Stimulated activated CD4-positive, alpha-beta T cell treated with anti-CD3 and anti-CD28 coated beads, Interleukin-15, amount 100 ng/mL, for 24 hours (primary cell): ENCODE measurements around the gene RUNX1.

Experiments used
- DNase-seq: peaks from one replicate; pipeline ENCODE4 v3.0.0-alpha.2; 2020

Gene RUNX1

DNA sequence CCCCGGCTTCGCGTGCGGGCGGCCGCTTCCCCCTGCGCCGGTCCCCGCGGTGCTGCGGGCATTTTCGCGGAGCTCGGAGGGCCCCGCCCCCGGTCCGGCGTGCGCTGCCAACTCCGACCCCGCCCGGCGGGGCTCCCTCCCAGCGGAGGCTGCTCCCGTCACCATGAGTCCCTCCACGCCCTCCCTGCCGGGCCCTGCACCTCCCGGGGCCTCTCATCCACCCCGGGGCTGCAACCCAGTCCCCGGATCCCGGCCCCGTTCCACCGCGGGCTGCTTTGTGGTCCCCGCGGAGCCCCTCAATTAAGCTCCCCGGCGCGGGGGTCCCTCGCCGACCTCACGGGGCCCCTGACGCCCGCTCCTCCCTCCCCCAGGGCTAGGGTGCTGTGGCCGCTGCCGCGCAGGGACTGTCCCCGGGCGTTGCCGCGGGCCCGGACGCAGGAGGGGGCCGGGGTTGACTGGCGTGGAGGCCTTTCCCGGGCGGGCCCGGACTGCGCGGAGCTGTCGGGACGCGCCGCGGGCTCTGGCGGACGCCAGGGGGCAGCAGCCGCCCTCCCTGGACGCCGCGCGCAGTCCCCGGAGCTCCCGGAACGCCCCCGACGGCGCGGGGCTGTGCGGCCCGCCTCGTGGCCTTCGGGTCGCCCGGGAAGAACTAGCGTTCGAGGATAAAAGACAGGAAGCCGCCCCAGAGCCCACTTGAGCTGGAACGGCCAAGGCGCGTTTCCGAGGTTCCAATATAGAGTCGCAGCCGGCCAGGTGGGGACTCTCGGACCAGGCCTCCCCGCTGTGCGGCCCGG lies 159.2 kb downstream of the RUNX1 start:
- peak; percentile 87 for DNase-seq

DNA sequence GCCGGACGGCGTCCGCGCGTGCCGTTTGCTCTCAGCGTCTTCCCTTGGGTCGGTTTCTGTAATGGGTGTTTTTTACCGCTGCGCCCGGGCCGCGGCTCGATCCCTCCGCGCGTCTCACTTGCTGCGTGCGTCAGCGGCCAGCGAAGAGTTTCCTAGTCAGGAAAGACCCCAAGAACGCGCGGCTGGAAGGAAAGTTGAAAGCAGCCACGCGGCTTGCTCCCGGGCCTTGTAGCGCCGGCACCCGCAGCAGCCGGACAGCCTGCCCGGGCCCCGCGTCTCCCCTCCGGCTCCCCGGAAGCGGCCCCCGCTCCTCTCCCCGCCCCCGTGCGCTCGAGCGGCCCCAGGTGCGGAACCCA lies 159.8 kb downstream of the RUNX1 start:
- DNase-seq: peak; percentile 69

DNA sequence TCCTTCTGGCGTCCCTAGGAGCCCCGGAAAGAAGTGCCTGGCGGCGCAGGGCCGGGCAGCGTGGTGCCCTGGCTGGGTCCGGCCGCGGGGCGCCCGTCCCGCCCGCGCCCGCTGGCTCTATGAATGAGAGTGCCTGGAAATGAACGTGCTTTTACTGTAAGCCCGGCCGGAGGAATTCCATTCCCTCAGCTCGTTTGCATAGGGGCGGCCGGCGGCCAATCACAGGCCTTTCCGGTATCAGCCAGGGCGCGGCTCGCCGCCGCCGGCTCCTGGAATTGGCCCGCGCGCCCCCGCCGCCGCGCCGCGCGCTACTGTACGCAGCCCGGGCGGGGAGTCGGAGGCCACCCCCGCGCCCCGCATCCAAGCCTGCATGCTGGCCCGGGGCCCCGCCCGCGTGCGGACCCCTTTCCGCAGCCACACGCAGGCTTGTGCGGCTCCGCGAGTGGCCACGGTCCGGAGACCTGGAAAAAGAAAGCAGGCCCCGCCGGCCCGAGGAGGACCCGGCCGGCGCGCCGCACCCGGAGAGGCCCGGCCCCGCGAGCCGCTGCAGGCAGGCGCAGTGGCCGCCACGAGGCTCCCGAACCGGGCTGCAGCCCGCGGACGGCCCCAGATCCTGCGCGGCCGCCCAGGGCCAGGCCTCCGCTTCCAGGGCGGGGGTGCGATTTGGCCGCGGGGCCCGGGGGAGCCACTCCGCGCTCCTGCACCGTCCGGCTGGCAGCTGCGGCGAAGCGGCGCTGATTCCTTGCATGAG lies 160.4 kb downstream of the RUNX1 start:
- peak; percentile 92 for DNase-seq

DNA sequence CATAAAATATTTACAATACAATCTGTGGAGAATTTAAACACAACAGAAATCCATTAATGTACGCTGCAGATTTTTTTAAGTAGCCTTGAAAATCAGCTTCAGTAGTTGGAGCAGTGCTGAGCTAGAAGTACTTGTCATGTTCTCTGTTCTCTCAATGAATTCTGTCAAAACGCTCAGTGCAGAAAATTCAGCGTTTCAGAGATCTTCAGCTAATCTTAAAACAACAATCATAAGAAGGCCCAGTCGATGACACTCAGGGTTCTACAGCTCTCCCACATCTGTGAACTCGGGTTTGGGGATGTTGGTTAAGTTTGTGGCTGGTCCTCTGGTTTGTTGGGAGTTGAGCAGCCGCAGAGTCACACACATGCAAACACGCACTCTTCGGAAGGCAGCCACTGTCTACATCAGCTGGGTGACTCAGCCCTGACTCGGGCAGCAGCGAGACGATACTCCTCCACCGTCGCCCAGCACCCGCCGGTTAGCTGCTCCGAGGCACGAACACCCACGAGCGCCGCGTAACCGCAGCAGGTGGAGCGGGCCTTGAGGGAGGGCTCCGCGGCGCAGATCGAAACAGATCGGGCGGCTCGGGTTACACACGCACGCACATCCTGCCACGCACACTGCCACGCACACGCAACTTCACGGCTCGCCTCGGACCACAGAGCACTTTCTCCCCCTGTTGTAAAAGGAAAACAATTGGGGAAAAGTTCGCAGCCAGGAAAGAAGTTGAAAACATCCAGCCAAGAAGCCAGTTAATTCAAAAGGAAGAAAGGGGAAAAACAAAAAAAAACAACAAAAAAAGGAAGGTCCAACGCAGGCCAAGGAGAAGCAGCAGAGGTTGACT lies 161.2 kb downstream of the RUNX1 start:
- DNase-seq: peak; percentile 94

DNA sequence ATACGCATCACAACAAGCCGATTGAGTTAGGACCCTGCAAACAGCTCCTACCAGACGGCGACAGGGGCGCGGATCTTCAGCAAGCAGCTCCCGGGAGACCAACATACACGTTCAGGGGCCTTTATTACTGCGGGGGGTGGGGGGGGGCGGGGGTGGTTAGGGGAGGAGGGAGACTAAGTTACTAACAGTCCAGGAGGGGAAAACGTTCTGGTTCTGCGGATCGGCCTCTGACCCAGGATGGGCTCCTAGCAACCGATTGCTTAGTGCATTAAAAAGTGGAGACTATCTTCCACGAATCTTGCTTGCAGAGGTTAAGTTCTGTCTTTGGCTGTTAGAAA lies 162.0 kb downstream of the RUNX1 start:
- DNase-seq: no peak

DNA sequence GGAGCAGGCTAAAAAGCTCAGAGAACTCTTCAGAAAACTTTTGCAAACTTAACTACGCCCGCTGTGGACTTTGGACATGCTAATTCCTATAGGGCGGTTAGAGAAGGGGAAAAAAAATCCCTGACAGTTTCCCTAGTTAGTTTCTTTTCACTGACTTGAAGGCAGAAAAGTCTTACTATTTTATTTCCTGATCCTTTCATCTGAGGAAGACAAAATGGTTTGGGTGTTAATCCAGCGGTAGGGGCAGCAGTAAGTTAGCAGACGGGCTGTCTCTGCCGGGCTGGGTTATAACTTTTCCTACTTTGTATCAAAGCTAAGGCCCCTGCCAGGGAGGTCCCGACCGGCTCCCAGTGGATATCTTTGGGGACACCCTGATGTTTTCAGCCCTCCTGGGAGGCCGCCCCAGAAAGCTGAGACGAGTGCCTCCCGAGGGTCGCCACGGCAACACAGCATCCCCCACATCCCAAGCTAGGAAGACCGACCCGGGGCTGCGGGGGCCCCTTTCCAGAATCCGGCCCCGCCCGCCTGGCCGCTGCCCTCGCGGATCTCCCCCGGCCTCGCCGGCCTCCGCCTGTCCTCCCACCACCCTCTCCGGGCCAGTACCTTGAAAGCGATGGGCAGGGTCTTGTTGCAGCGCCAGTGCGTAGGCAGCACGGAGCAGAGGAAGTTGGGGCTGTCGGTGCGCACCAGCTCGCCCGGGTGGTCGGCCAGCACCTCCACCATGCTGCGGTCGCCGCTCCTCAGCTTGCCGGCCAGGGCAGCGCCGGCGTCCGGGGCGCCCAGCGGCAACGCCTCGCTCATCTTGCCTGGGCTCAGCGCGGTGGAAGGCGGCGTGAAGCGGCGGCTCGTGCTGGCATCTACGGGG lies 162.6 kb downstream of the RUNX1 start:
- DNase-seq: peak; percentile 51

DNA sequence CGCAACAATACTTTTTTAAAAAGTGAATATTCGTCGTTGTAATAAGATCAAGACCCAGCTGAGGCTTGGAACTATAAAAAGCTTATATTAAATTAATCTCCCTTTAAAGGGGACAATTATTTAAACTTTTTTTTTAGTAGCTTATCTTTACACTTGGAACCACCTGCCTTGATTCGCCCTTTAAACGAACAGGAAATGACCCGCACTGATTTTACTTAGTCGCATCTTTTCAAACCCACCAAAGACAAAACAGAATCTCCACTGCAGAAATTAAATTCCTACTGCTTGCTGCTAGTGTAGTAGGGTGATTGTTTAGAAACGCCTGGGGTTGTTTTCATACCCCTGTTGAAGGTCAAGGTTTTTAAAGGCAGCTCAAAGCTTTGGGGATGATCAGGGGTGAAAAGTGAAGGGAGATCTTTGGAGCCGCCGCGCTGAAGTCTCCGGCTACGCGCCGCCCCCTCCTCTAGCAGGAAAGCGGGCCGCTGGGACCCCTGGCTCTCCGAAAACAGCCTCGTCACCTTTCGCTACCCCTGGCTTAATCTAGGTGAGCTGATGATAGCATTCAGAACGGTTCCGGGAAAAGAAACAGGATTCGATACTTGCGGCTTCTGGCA lies 163.4 kb downstream of the RUNX1 start:
- DNase-seq: peak; percentile 21

DNA sequence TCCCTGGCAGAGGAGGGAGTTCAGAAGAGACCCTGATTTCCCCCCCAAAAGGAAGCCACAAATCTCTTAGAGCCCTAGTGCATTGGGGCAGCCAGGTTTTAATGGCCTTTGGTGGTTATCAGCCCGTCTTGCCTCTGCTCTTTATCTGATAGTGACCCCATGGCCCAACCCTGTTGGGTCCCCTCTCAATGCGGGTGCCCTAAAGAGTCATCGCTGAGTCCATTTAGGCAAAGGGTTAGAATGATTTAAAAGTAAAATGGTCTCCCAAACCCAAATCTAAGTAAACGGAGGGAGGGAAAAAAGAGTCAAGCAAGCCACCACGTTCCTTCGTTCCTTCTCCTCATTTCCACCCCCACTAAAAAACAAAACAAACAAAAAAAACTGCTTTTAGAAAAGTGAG lies 164.0 kb downstream of the RUNX1 start:
- no peak for DNase-seq

DNA sequence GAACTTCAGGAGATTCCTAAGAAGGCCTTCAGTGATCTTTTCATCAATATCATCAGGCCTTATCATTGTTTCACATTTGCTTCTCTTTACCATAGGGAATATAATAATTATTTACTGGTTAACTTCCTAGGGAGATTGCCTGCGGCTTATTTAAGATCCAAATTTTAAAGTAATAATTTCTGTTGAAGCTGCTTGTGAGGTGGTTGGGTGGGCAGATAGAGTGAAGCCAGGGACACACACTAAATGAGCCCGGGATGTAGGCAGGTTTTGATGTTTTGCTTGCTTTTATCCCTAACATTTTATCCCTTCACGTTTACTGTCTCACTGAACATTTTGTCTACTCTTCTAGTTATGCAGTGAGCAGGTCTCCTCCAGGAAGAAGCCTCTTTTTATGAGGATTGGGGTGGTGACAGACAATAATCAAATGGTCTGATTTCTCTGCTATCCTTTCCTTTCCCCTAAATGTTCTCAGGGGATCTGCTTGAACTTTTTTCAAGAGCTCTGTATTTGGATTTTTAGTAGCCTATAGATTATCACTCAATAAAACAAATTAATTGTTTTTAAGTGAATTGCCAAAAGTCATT lies 164.7 kb downstream of the RUNX1 start:
- no peak for DNase-seq

DNA sequence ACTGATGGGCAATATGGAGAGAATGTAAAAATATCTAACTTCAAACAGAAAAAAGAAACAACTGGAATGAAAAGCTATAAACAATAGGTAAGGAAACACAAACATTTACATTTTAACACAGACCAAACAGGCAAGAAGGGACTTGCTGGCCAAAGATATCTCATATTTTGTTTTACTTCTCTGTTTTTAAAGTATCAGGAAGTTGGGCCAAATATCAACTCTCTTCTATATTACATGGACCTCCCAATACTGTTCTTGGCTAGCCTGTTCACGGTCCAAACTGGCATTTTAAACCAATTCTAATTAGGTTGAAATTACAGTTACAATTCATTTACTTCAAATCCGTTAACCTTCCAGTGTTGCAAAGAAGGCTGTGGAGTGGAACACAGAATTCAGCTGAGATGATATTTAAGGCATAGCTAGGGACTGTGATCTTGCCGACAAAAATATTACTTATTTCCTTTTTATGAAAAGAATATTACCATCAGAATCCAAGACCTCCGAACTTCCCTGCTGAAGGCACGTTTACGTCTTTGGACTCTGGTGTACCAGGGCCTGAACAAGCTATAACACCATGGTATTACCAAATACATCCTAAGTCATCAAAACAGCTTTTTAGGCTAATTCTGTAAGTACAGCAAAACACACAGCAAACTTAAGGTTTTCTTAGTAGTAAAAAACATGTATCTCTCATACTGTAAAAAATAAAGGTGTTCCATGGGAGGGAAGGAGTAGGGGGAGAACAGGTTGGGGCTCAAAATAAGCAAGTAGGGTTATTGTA lies 165.4 kb downstream of the RUNX1 start:
- DNase-seq: no peak

DNA sequence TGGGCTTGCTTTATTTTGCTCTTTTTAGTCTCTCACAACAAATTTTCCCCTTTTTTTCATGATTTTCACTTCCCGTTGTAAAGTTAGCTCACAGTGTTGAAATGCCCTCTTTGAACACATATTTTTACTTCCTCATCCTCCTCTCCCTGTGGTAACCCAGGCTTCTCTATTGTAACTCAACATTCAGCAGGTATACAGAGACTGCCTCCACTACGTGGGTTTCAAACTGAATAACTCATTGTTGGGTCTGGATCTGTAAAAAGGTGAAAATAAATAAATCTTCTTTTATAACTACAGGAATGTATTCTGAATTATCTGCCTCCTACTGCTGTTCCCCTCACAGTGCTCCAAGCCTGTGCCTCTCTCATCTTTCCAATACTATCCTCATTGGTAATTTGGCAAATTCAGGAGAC lies 166.4 kb downstream of the RUNX1 start:
- no peak for DNase-seq

DNA sequence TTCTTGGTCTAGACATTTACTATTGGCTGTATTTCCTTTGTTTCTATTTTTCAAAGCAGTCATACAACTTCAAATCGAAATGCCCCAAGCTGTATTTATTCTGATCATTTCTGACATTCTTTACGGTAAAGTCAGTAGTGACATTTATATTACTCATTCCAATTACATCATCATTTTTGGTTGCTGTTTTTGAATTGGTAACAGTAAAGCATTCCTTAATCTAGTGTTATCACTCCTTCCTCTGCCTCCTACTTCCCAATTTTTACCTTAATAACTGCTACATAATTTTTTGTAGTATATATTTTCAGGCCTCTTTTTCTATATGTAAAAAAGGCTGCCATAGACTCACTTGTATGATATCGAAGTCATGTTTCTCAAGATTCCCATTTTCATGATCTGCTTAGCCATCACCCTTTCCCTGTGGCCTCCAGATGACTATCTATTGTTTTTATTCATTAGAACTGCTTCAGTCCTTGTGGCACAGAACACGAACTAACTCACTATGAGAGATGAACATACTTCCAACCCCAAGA lies 167.2 kb downstream of the RUNX1 start:
- DNase-seq: no peak

DNA sequence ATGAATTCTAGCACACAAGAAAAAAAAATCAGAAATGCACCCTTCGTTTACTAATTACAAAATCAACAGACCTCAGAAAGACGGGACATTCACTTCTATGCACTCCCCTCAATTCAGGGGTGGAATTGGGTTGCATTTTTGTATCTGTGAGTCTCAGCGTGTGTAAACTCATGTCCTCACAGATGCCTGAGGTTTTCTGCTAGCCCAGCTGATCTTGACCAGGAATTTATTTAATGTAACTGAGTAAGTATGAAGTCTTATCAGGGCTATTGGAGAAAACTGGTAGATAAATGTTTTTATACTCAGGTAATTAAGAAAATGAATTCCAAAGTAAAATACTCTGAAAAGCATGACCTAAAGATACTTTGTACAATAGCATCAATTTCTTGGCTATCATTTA lies 167.7 kb downstream of the RUNX1 start:
- DNase-seq: no peak

DNA sequence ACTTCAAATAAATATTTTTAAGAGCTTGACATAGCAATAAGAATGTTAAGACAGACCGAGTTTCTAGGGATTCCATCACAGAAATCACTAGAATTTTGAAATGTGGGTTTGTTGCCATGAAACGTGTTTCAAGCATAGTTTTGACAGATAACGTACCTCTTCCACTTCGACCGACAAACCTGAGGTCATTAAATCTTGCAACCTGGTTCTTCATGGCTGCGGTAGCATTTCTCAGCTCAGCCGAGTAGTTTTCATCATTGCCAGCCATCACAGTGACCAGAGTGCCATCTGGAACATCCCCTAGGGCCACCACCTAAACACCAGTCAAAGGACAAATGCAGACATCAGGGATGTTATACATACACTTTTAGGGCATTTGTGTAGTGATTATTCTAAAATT lies 168.7 kb downstream of the RUNX1 start:
- DNase-seq: no peak

DNA sequence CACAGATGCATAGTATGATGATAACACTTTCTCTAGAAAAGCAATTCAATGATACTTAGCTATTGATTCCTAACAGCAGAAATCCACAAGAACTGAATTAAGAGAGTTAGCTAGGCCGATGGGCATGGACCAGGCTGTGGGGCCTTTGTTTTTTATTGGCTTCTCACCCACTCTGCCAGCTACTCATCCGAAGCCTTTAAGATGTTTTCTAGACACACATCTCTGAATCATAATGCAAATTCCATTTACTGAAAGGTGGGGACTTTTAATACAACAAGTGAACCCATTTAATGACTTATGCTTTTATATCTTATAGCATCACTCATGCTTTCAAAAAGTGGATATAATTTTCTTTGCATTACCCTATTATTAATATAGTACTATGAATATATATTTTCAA lies 170.2 kb downstream of the RUNX1 start:
- no peak for DNase-seq

DNA sequence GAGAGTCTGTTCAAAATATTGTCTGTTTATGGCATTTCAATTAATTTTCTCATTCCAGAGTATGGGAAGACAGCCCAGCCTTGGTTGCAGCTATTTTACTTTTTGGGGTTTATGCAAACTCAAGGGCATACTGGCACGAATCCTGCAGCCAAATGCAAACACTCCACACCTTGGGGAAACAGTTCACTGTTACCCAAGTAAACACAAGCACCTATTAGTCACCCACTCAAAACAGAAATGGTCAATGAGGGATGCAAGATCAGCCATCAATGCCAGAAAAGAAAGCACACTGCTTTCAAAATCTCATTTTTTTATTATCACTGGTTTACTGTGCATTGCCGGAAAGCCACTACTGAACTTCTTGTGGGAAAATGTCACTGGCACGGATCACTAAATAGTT lies 170.6 kb downstream of the RUNX1 start:
- no peak for DNase-seq

DNA sequence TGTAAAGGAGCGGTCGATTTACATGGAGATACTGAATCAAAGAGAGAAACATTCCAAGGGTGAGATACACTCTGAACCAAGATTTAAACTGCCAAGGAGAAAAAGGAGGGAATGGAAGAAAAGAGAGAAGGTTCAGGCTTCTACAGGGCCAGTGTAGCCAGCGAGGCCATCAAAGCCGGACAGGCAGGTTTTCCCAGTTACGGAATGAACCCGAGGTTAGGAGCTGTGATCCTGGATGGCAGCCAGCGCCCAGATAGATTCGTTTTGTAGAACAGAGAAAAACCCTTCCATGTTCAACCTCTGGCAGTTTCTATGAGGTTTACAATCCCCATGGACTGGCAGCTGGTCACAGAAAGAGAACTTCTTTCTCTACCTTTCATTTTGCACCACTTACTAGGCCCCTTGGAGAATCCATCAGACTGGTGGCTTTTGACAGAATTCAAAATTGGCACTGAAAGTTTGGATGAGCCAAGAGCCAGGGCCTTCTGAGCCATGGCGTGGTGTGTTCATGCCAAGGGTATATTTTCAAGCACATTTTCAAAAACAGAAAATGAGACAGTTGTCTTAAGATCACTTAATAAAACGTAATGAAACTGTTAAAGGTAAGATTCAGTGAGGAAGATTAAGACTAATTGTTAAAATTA lies 171.5 kb downstream of the RUNX1 start:
- DNase-seq: no peak

DNA sequence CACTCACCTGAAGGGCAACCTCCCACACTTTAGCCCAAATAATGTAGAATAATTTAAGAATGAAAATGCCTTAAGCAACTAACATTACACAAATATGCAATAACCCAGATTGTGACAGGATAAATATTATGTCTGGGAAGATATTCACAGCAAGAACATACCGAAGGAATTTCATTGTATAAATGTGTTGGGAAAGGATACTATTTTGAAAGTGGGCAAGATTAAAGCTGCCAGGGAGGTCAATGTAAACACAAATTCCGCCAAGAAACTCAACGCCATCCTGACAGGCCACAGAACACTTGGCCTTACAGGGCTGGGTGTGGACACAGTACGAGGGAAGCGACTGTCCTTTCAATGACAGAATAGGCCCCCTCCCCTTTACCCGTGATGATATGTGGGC lies 173.3 kb downstream of the RUNX1 start:
- no peak for DNase-seq

DNA sequence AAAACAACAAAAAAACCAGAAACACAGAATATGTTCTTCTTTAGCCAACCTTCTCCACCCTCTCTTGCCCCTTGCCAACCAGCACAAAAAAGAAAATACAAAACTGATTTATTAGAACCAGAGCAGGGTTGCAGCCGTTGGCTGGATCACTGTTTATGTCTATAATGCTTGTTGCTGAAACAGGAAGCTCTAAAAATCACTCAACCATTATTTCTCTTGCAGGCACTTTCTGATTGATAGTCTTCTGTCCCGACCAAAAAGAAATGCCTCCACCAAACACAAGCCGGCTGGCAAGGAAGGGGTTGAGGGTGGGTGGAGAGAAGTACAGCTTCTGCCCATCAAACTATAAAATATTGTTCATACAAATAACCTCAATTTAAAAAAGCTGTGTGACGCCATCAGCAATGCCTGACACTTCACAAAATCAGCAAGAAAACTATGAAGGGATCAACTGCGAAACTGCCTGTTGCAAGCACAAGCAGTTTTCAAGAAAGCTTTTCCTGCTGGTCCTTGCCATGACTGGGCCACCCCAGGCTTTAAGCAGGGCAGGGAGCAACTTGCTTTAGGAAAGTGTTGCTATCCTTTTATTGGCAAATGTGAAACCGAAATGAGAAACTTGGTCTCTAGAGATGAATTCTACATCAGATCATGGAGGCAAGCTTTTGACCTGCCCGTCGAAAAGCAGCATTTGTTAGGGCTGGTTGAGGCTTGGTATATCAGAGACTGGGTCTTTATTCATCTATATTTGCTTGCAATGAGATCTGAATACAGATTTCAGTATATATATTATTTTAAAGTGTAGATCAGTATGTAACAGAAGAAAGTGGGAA lies 174.2 kb downstream of the RUNX1 start:
- no peak for DNase-seq
